HCT116 (cell line): ENCODE measurements around the gene RIMBP2. TPM values are rescaled to one million over a fixed set of nuclear protein-coding genes. Genes with fewer than 3 reads are reported as not detected.

ENCODE experiments used
- ATAC-seq: fragments of 200-7000 bp; cut with Tn5 transposase; 2 replicates; pipeline ENCODE4 v1.9.1; 2020; ENCODE audit warnings: mild to moderate bottlenecking, moderate library complexity
- BruUV-seq: library from RNA; stranded (reverse); fragments of 400-500 nt; replicated peaks from 2 replicates; lab custom pipeline; 2021; lab: Mats Ljungman, UMichigan
- CTCF ChIA-PET: fragments of 300-600 bp; sonication (Branson Sonifier 250); formaldehyde crosslinking; loops from one replicate; lab custom pipeline; 2021; ENCODE audit warnings: antibody characterized with exemption; lab: Charles Lee
- POLR2A ChIA-PET: fragments of 300-600, 350-600 bp; sonication (Branson Sonifier 250); formaldehyde crosslinking; loops from one replicate; lab custom pipeline; 2021; ENCODE audit warnings: antibody characterized with exemption; lab: Charles Lee
- RAD21 ChIA-PET, 2 experiments: fragments of 300-600 bp; sonication (Branson Sonifier 250); formaldehyde crosslinking; loops; one replicate each; lab custom pipeline; 2023; ENCODE audit warnings: low total read pairs in 2 of 2; ENCODE audit not compliant: uncharacterized antibody in 2 of 2, unreplicated experiment in 2 of 2, low non-redundant PET in 1 of 2; lab: Charles Lee
- DNase-seq: peaks from one replicate; pipeline ENCODE4 v3.0.0-alpha.2; 2010; ENCODE audit warnings: low read depth, low spot score
- H2AFZ ChIP-seq: fragments of 200-600 bp; shearing (Covaris generic), sonication (generic); 2 replicates; pipeline ENCODE4 v1.6.1; 2017; ENCODE audit warnings: low read depth, mixed run types, mixed read lengths, antibody characterized with exemption, low read length; ENCODE audit not compliant: poor library complexity, severe bottlenecking
- H3K27ac ChIP-seq: 2 replicates; pipeline ENCODE4 v1.5.1; 2012; ENCODE audit warnings: low read depth, low read length
- H3K27me3 ChIP-seq: fragments of 200-600 bp; sonication (generic); 2 replicates; pipeline ENCODE4 v1.6.1; 2016; ENCODE audit warnings: mixed run types, low read length, mixed read lengths; ENCODE audit not compliant: insufficient read depth
- H3K36me3 ChIP-seq, 2 experiments: fragments of 200-500 bp in 1 of 2; fragments of 200-600 bp in 1 of 2; sonication (Bioruptor generic) in 1 of 2; sonication (generic) in 1 of 2; 2 replicates each; pipeline versions ENCODE4 v1.5.1 to v1.6.1; 2014 to 2016; ENCODE audit warnings: low read length in 2 of 2, inconsistent platforms in 1 of 2, mixed read lengths in 1 of 2, mixed run types in 1 of 2; ENCODE audit not compliant: insufficient read depth in 2 of 2, control insufficient read depth in 1 of 2
- H3K4me1 ChIP-seq, 2 experiments: fragments of 200-600 bp in 1 of 2; sonication (generic) in 1 of 2; 2 replicates each; pipeline versions ENCODE4 v1.5.1 to v1.6.1; 2012 to 2017; ENCODE audit warnings: low read length in 2 of 2, inconsistent platforms in 1 of 2, mild to moderate bottlenecking in 1 of 2, mixed read lengths in 1 of 2, mixed run types in 1 of 2, moderate library complexity in 1 of 2; ENCODE audit not compliant: insufficient read depth in 2 of 2, control insufficient read depth in 1 of 2
- H3K4me2 ChIP-seq: fragments of 200-600 bp; sonication (generic); 2 replicates; pipeline ENCODE4 v1.6.1; 2017; ENCODE audit warnings: mixed run types, low read length, mixed read lengths
- H3K4me3 ChIP-seq, 2 experiments: fragments of 200-600 bp in 1 of 2; sonication (generic) in 1 of 2; replicated peaks in 1 of 2; 2 replicates each; pipeline ENCODE4 v1.5.1; 2011 to 2016; ENCODE audit warnings: low read length in 2 of 2, control low read depth in 1 of 2, low read depth in 1 of 2, mild to moderate bottlenecking in 1 of 2, mixed read lengths in 1 of 2, mixed run types in 1 of 2
- H3K79me2 ChIP-seq: fragments of 200-600 bp; sonication (generic); 2 replicates; pipeline ENCODE4 v1.6.1; 2017; ENCODE audit warnings: mild to moderate bottlenecking, mixed run types, low read length, moderate library complexity, mixed read lengths; ENCODE audit not compliant: insufficient read depth
- H3K9ac ChIP-seq: fragments of 200-600 bp; sonication (generic); 2 replicates; pipeline ENCODE4 v1.6.1; 2016; ENCODE audit warnings: low read length, mixed read lengths
- H3K9me2 ChIP-seq: fragments of 200-600 bp; sonication (generic), shearing (Covaris generic); 2 replicates; pipeline ENCODE4 v1.6.1; 2017; ENCODE audit warnings: mixed run types, mild to moderate bottlenecking, moderate library complexity; ENCODE audit not compliant: insufficient read depth
- H3K9me3 ChIP-seq, 2 experiments: fragments of 200-500 bp in 1 of 2; fragments of 200-600 bp in 1 of 2; sonication (Bioruptor generic) in 1 of 2; sonication (generic) in 1 of 2; 2 replicates each; pipeline ENCODE4 v1.6.1; 2014 to 2017; ENCODE audit warnings: low read length in 2 of 2, mixed read lengths in 2 of 2, inconsistent platforms in 1 of 2, low read depth in 1 of 2, mild to moderate bottlenecking in 1 of 2, mixed run types in 1 of 2, moderate library complexity in 1 of 2; ENCODE audit not compliant: control insufficient read depth in 1 of 2, insufficient read depth in 1 of 2
- H4K20me1 ChIP-seq: fragments of 200-600 bp; sonication (generic), shearing (Covaris generic); 2 replicates; pipeline ENCODE4 v1.6.1; 2017; ENCODE audit warnings: mixed run types, mild to moderate bottlenecking, moderate library complexity; ENCODE audit not compliant: insufficient read depth
- CTCF ChIP-seq, 3 experiments: fragments of 200-600 bp in 1 of 3; sonication (generic) in 1 of 3; IDR thresholded peaks in 2 of 3; conservative IDR thresholded peaks in 1 of 3; 2 replicates each; pipeline ENCODE4 v1.5.1; 2012 to 2017; ENCODE audit warnings: low read depth in 2 of 3, low read length in 2 of 3, antibody characterized with exemption in 1 of 3, borderline replicate concordance in 1 of 3, control low read depth in 1 of 3, mild to moderate bottlenecking in 1 of 3, mixed read lengths in 1 of 3, mixed run types in 1 of 3, moderate library complexity in 1 of 3; ENCODE audit not compliant: insufficient read depth in 1 of 3
- MAX ChIP-seq: IDR thresholded peaks from 2 replicates; pipeline ENCODE4 v1.6.1; 2012
- RAD21 ChIP-seq: IDR thresholded peaks from 2 replicates; pipeline ENCODE4 v1.6.1; 2012; ENCODE audit warnings: low read depth, mild to moderate bottlenecking
- TCF7L2 ChIP-seq: IDR thresholded peaks from 2 replicates; pipeline ENCODE4 v1.7.0; 2011; ENCODE audit warnings: borderline replicate concordance, inconsistent platforms; ENCODE audit not compliant: insufficient read depth, insufficient read length; ENCODE audit errors: extremely low read depth
- ZBTB33 ChIP-seq: IDR thresholded peaks from 2 replicates; pipeline ENCODE4 v1.6.1; 2011; ENCODE audit warnings: mild to moderate bottlenecking, low read length, moderate library complexity; ENCODE audit not compliant: insufficient replicate concordance; ENCODE audit errors: extremely low read depth
- intact Hi-C: fragments of 100-400 bp; cut with micrococcal nuclease; formaldehyde crosslinking; loops from 2 replicates; pipeline ENCODE4 v1.10.0; 2022
- total RNA-seq: library from RNA; stranded (reverse); gene quantifications from one replicate; pipeline ENCODE4 v1.2.1, GENCODE V29; 2021; ENCODE audit not compliant: unreplicated experiment

The RIMBP2 gene
- total RNA-seq, 1 experiment from 2014 or later = not detected

- no peak overlapping the region for H3K4me3 ChIP-seq
- POLR2A ChIA-PET = no interaction called here
- CTCF ChIA-PET = no interaction called here
- RAD21 ChIA-PET = no interaction called here
- no peaks in the 10 kb centered on the region for H3K36me3 ChIP-seq
- no peak for DNase-seq
- H2AFZ ChIP-seq = no peak overlapping the region
- ATAC-seq = no peak
- H3K9me3 ChIP-seq = no peaks in the 10 kb centered on the region
- H3K4me1 ChIP-seq = no peaks in the 10 kb centered on the region
- H3K27me3 ChIP-seq = peaks cover 13% of the 10 kb centered on the region; the same call in 1 of the 2 replicates
- BruUV-seq = no TSS peak
- no peak for TF ChIP-seq MAX
- no peak for TF ChIP-seq RAD21
- no peak for TF ChIP-seq CTCF (IDR thresholded peaks at IDR 0.05 in 2 of 3, conservative IDR thresholded peaks at IDR 0.05 in 1 of 3; ENCODE audit: borderline replicate concordance in 1 of 3, insufficient read depth in 1 of 3, low read depth in 2 of 3, low read length in 2 of 3)
- TF ChIP-seq ZBTB33 = no peak
- TF ChIP-seq TCF7L2 = no peak
- TF ChIP-seq, all 23 proteins: peak for 0
- H3K79me2 ChIP-seq = no peaks in the 10 kb centered on the region
- H3K9ac ChIP-seq = no peak overlapping the region
- intact Hi-C loops = no loop called here
- H4K20me1 ChIP-seq = no peaks in the 10 kb centered on the region
- no peak overlapping the region for H3K4me2 ChIP-seq
- no peaks in the 10 kb centered on the region for H3K9me2 ChIP-seq
- no peak overlapping the region for H3K27ac ChIP-seq
Observed at GRCh38 chr12:130521375-130522124, 194.5 kb downstream of the RIMBP2 start.
